Thyroid gland (tissue), 4 donors: Measurements from ENCODE around the gene KCNQ1. TPM values are rescaled to one million over a fixed set of nuclear protein-coding genes. Genes with fewer than 3 reads are reported as not detected.
A peak's percentile ranks its signal among the peaks of the same experiment; 100 is the strongest.

Source experiments
- DNase-seq, 2 donors: peaks; one replicate each; pipeline ENCODE4 v3.0.0-alpha.2; 2019
- H3K27ac ChIP-seq, 3 donors: fragments of 200-600 bp; sonication (generic); 1 replicate in 2 of 3; 2 replicates in 1 of 3; pipeline ENCODE4 v1.5.1; 2016 to 2019; ENCODE audit warnings: mild to moderate bottlenecking in 1 of 3, moderate library complexity in 1 of 3
- H3K27me3 ChIP-seq: fragments of 200-600 bp; sonication (generic); one replicate; pipeline ENCODE4 v1.5.1; 2019
- H3K36me3 ChIP-seq, 2 donors: fragments of 200-600 bp; sonication (generic); one replicate each; pipeline ENCODE4 v1.5.1; 2016 to 2019
- H3K4me1 ChIP-seq, 2 donors: fragments of 200-600 bp; sonication (generic); one replicate each; pipeline ENCODE4 v1.5.1; 2017 to 2019
- H3K4me3 ChIP-seq, 3 donors: fragments of 200-600 bp; sonication (generic); replicated peaks in 1 of 3; 1 replicate in 2 of 3; 2 replicates in 1 of 3; pipeline ENCODE4 v1.5.1; 2016; ENCODE audit warnings: mild to moderate bottlenecking in 1 of 3
- H3K9me3 ChIP-seq: fragments of 200-600 bp; sonication (generic); one replicate; pipeline ENCODE4 v1.5.1; 2017
- POLR2A ChIP-seq, 2 donors: fragments of 450-650 bp; IDR thresholded peaks; one replicate each; pipeline ENCODE4 v1.6.1; 2017; ENCODE audit warnings: antibody characterized with exemption in 2 of 2, mild to moderate bottlenecking in 2 of 2, moderate library complexity in 1 of 2
- whole genome bisulfite sequencing, 2 donors: methylation state at CpG; one replicate each; pipeline ENCODE4 v1.1.5; 2017; 5-methylcytosine and 5-hydroxymethylcytosine counted together
- intact Hi-C: fragments of 100-400 bp; cut with DNase I; formaldehyde crosslinking; loops from one replicate; pipeline ENCODE4 v1.15.1; 2023
- total RNA-seq, 4 donors: library from RNA; depleted of rRNA; stranded (reverse); fragments of >200 nt; gene quantifications; one replicate each; pipeline ENCODE4 v1.2.3, GENCODE V29; 2016
- TF ChIP-seq, protein P1 (sequence below), 6 experiments: fragments of 200-600 bp in 3 of 6; fragments of 450-650 bp in 3 of 6; sonication (generic) in 3 of 6; IDR thresholded peaks; one replicate each; pipeline ENCODE4 v1.5.1; 2016 to 2019; ENCODE audit warnings: antibody characterized with exemption in 6 of 6, mild to moderate bottlenecking in 2 of 6, inconsistent platforms in 1 of 6, moderate library complexity in 1 of 6

KCNQ1 gene, protein sequence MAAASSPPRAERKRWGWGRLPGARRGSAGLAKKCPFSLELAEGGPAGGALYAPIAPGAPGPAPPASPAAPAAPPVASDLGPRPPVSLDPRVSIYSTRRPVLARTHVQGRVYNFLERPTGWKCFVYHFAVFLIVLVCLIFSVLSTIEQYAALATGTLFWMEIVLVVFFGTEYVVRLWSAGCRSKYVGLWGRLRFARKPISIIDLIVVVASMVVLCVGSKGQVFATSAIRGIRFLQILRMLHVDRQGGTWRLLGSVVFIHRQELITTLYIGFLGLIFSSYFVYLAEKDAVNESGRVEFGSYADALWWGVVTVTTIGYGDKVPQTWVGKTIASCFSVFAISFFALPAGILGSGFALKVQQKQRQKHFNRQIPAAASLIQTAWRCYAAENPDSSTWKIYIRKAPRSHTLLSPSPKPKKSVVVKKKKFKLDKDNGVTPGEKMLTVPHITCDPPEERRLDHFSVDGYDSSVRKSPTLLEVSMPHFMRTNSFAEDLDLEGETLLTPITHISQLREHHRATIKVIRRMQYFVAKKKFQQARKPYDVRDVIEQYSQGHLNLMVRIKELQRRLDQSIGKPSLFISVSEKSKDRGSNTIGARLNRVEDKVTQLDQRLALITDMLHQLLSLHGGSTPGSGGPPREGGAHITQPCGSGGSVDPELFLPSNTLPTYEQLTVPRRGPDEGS
- total RNA-seq: 100 to 1,000 TPM in 2 of 4 donors, 10 to 100 TPM in 2; 51.3 to 103 (median 97.8) TPM

DNA sequence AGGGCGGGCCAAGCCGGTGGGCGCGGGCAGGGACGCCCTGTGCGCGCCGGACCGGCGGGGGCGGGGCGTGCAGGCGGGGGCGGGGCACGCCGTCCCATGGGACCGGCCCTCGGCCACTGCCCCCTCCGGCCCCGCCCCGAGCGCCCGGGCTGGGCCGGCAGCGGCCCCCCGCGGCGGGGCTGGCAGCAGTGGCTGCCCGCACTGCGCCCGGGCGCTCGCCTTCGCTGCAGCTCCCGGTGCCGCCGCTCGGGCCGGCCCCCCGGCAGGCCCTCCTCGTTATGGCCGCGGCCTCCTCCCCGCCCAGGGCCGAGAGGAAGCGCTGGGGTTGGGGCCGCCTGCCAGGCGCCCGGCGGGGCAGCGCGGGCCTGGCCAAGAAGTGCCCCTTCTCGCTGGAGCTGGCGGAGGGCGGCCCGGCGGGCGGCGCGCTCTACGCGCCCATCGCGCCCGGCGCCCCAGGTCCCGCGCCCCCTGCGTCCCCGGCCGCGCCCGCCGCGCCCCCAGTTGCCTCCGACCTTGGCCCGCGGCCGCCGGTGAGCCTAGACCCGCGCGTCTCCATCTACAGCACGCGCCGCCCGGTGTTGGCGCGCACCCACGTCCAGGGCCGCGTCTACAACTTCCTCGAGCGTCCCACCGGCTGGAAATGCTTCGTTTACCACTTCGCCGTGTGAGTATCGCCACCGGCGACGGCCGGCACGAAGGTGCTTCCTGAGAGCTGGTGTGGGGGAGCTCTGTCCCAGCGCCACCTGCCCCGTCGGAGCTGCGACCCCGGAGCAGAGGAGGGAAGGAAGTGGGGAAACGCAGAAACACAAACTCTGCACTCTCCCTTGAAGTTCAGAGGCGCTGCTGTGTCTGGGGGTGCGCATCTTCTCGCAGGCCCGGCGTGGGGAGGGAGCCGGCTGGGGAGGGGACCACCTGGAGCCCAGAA, at the start of gene KCNQ1:
Gene KCNQ1 (plus strand): TSS at position 188 of the 925 bp plus-strand sequence. CDS start 91 bp downstream, at position 279.
- peak; percentile 80 to 88 for TF ChIP-seq POLR2A (IDR thresholded peaks at IDR 0.05)
- TF ChIP-seq, protein P1, sequence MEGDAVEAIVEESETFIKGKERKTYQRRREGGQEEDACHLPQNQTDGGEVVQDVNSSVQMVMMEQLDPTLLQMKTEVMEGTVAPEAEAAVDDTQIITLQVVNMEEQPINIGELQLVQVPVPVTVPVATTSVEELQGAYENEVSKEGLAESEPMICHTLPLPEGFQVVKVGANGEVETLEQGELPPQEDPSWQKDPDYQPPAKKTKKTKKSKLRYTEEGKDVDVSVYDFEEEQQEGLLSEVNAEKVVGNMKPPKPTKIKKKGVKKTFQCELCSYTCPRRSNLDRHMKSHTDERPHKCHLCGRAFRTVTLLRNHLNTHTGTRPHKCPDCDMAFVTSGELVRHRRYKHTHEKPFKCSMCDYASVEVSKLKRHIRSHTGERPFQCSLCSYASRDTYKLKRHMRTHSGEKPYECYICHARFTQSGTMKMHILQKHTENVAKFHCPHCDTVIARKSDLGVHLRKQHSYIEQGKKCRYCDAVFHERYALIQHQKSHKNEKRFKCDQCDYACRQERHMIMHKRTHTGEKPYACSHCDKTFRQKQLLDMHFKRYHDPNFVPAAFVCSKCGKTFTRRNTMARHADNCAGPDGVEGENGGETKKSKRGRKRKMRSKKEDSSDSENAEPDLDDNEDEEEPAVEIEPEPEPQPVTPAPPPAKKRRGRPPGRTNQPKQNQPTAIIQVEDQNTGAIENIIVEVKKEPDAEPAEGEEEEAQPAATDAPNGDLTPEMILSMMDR (IDR thresholded peaks at IDR 0.05): peak in 3 of 6 experiments; percentile 12 to 39 (median 27)

DNA sequence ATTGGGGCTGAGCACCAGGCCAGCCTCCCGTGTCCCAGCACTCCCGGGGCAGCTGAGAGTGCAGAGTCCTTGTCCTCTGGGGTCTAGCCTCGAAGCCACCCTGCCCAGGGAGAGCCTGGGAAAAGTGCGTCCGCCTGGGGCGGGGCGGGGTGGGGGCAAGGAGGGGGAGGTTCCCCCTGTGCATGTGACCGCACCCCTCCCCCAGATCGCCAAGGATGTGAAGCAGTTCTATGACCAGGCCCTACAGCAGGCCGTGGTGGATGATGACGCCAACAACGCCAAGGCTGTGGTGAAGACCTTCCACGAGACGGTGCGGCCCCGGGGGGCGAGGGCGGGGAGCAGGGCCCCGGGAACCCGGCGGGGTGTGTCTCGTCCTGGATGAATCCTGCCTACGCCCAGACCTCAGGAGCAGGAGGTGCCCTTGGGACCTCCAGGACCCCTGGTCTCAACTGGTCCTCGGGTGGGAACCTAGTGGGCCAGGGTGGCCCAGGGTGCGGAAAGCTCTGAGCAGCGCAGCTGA, 49.5 kb upstream of the KCNQ1 start:
- Histone ChIP-seq H3K4me1 (peaks cover 13 to 23% of the 10 kb centered on the region in 2 donors), H3K27me3 (no peaks in the 10 kb centered on the region), H3K27ac (no peak overlapping the region), H3K36me3 (peaks cover 29 to 44% of the 10 kb centered on the region in 2 donors), H3K4me3 (no peak overlapping the region), H3K9me3 (no peaks in the 10 kb centered on the region)
- intact Hi-C loops: no loop called here
- TF ChIP-seq, protein P1 (IDR thresholded peaks at IDR 0.05): no peak
- WGBS, 2 donors: 90 to 91% methylated on average over 11 to 21 of the region's 26 CpGs
- DNase-seq: no peak

More for the DNA sequence above, at the start of gene KCNQ1:
- H3K36me3 ChIP-seq: no peaks in the 10 kb centered on the region
- peak; percentile 88 to 90 for DNase-seq
- intact Hi-C loops: no loop called here
- no peaks in the 10 kb centered on the region for H3K9me3 ChIP-seq
- peak within 1 kb of the TSS; percentile 8 to 65 (median 61) for H3K27ac ChIP-seq
- H3K4me3 ChIP-seq: peak within 1 kb of the TSS; percentile 47 to 69 (median 52)
- H3K27me3 ChIP-seq: no peaks in the 10 kb centered on the region
- WGBS, 2 donors: 0 to 5% methylated on average over 1 to 20 of the region's 116 CpGs
- H3K4me1 ChIP-seq: peaks cover 24 to 33% of the 10 kb centered on the region in 2 donors

DNA sequence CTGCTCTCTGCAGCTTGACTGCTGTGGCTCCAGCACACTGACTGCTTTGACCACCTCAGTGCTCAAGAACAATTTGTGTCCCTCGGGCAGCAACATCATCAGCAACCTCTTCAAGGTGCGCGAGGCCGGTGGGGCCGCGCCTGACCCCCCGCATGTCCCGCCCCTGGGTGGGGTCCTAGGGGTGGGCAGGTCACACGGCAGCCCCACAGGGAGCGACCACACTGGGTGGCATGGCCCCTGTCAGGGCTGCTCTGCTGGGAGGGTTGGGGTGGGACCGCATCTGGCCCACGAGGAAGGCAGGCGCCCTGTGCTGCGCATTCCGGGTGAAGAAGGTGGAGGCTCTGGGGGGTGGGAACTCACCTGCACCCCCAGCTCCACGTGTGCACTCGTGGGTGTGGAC, 49.0 kb upstream of the KCNQ1 start:
- DNase-seq: no peak
- intact Hi-C loops: no loop called here
- no peaks in the 10 kb centered on the region for H3K27me3 ChIP-seq
- WGBS, 2 donors: 85 to 93% methylated on average over 8 to 11 of the region's 17 CpGs
- H3K4me3 ChIP-seq: no peak overlapping the region
- peaks cover 29 to 39% of the 10 kb centered on the region in 2 donors for H3K36me3 ChIP-seq
- no peaks in the 10 kb centered on the region for H3K9me3 ChIP-seq
- TF ChIP-seq, protein P1 (IDR thresholded peaks at IDR 0.05): no peak
- TF ChIP-seq POLR2A (IDR thresholded peaks at IDR 0.05): no peak
- peaks cover 10 to 17% of the 10 kb centered on the region in 2 donors for H3K4me1 ChIP-seq
- H3K27ac ChIP-seq: no peak overlapping the region

DNA sequence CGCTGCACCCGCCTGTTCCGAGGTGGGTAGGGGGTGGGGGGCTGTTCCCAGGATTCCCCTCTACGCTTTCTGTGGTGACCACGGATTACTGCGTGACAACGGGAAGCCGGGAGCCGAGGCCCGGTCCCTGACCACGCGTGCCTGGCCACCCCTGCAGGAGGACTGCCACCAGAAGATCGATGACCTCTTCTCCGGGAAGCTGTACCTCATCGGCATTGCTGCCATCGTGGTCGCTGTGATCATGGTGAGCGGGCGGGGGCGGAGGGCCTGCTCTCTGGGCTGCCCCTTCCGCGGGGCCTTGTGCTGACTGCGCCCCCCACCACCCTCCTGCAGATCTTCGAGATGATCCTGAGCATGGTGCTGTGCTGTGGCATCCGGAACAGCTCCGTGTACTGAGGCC, 48.3 kb upstream of the KCNQ1 start:
- no peak overlapping the region for H3K4me3 ChIP-seq
- no peak overlapping the region for H3K27ac ChIP-seq
- intact Hi-C loops: no loop called here
- H3K27me3 ChIP-seq: no peaks in the 10 kb centered on the region
- TF ChIP-seq POLR2A (IDR thresholded peaks at IDR 0.05): no peak
- TF ChIP-seq, protein P1 (IDR thresholded peaks at IDR 0.05): no peak
- peaks cover 14 to 16% of the 10 kb centered on the region in 2 donors for H3K4me1 ChIP-seq
- 93 to 94% methylated on average over 18 to 25 of the region's 26 CpGs for WGBS, 2 donors
- peaks cover 27 to 34% of the 10 kb centered on the region in 2 donors for H3K36me3 ChIP-seq
- no peaks in the 10 kb centered on the region for H3K9me3 ChIP-seq
- DNase-seq: no peak
